ENCODE measurements around the gene CD22.

- TF ChIP-seq CTCF (IDR thresholded peaks at IDR 0.05), result no peak
- TF ChIP-seq POLR2A (IDR thresholded peaks at IDR 0.05), result no peak
Observed at GRCh38 chr19:35296644-35297514, 32.1 kb upstream of the CD22 start.
